Keratinocyte (primary cell): ENCODE results near the gene INPP5A. TPM values are rescaled to one million over a fixed set of nuclear protein-coding genes. Genes with fewer than 3 reads are reported as not detected.
A peak's percentile ranks its signal among the peaks of the same experiment; 100 is the strongest.

Source experiments
- DNase-seq: peaks from one replicate; pipeline ENCODE4 v3.0.0-alpha.2; 2011; ENCODE audit warnings: low read depth, missing footprints, low spot score
- FAIRE-seq: peaks from 2 replicates; lab custom pipeline; 2011; peaks lifted over from hg19 to GRCh38; lab: Jason Lieb, UNC
- H2AFZ ChIP-seq: 2 replicates; pipeline ENCODE4 v1.6.0; 2012; ENCODE audit warnings: low read length, control low read depth, inconsistent platforms; ENCODE audit not compliant: control insufficient read depth
- H3K27ac ChIP-seq: 2 replicates; pipeline ENCODE4 v1.5.1; 2011; ENCODE audit warnings: low read length; ENCODE audit not compliant: control insufficient read depth, insufficient read depth
- H3K27me3 ChIP-seq: 3 replicates; pipeline ENCODE4 v1.6.0; 2011; ENCODE audit warnings: low read length; ENCODE audit not compliant: control insufficient read depth, insufficient read depth; ENCODE audit errors: extremely low read depth
- H3K36me3 ChIP-seq, 2 experiments: 2 replicates in 1 of 2; 3 replicates in 1 of 2; pipeline ENCODE4 v1.5.1; 2011; ENCODE audit warnings: low read length in 2 of 2, mild to moderate bottlenecking in 1 of 2; ENCODE audit not compliant: control insufficient read depth in 2 of 2, insufficient read depth in 2 of 2; ENCODE audit errors: extremely low read depth in 1 of 2
- H3K4me1 ChIP-seq: 3 replicates; pipeline ENCODE4 v1.5.1; 2011; ENCODE audit warnings: low read length; ENCODE audit not compliant: control insufficient read depth, insufficient read depth; ENCODE audit errors: extremely low read depth
- H3K4me2 ChIP-seq: 3 replicates; pipeline ENCODE4 v1.6.0; 2011; ENCODE audit warnings: low read depth, low read length; ENCODE audit not compliant: control insufficient read depth, insufficient read depth; ENCODE audit errors: extremely low read depth
- H3K4me3 ChIP-seq, 3 experiments: fragments of 200-600 bp in 1 of 3; sonication (generic) in 1 of 3; 2 replicates in 2 of 3; 3 replicates in 1 of 3; pipeline ENCODE4 v1.5.1; 2011 to 2016; ENCODE audit warnings: low read length in 3 of 3, mild to moderate bottlenecking in 3 of 3, control low read depth in 2 of 3, inconsistent platforms in 1 of 3, low read depth in 1 of 3, mixed read lengths in 1 of 3, mixed run types in 1 of 3, moderate library complexity in 1 of 3; ENCODE audit not compliant: control insufficient read depth in 2 of 3, insufficient read depth in 2 of 3; ENCODE audit errors: extremely low read depth in 1 of 3
- H3K79me2 ChIP-seq: 2 replicates; pipeline ENCODE4 v1.6.0; 2012; ENCODE audit warnings: low read length; ENCODE audit not compliant: control insufficient read depth, insufficient read depth
- H3K9ac ChIP-seq: 3 replicates; pipeline ENCODE4 v1.6.0; 2011; ENCODE audit warnings: low read length; ENCODE audit not compliant: control insufficient read depth, insufficient read depth; ENCODE audit errors: extremely low read depth
- H3K9me1 ChIP-seq: 3 replicates; pipeline ENCODE4 v1.6.0; 2011; ENCODE audit warnings: low read length; ENCODE audit not compliant: control insufficient read depth, insufficient read depth; ENCODE audit errors: extremely low read depth
- H3K9me3 ChIP-seq: 2 replicates; pipeline ENCODE4 v1.5.1; 2012; ENCODE audit warnings: low read depth, low read length; ENCODE audit not compliant: control insufficient read depth
- H4K20me1 ChIP-seq: 3 replicates; pipeline ENCODE4 v1.6.0; 2011; ENCODE audit warnings: low read length; ENCODE audit not compliant: control insufficient read depth, insufficient read depth; ENCODE audit errors: extremely low read depth
- CTCF ChIP-seq, 3 experiments: IDR thresholded peaks in 1 of 3; conservative IDR thresholded peaks in 1 of 3; optimal IDR thresholded peaks in 1 of 3; 2 replicates in 2 of 3; 3 replicates in 1 of 3; pipeline versions ENCODE3 to v1.5.1; 2011; ENCODE audit warnings: low read length in 3 of 3, mild to moderate bottlenecking in 3 of 3, moderate library complexity in 2 of 3, control low read depth in 1 of 3, inconsistent platforms in 1 of 3; ENCODE audit not compliant: insufficient read depth in 2 of 3; ENCODE audit errors: extremely low read depth in 1 of 3
- EZH2 ChIP-seq: IDR thresholded peaks from one replicate; pipeline ENCODE4 v1.6.1; 2012; ENCODE audit warnings: inconsistent platforms, mild to moderate bottlenecking, low read length, moderate library complexity
- dilution Hi-C: fragments of 300-500 bp; cut with MboI; formaldehyde crosslinking; loops from one replicate; pipeline ENCODE4 v1.7.0; 2020; ENCODE audit warnings: low sequenced_read_pairs; ENCODE audit not compliant: extremely low pct_ligation_motif_present
- polyA plus RNA-seq, 5 experiments: library from polyadenylated mRNA; depleted of rRNA in 3 of 5; stranded (reverse) in 3 of 5; stranded (forward) in 1 of 5; unstranded in 1 of 5; fragments of >200 nt; gene quantifications; 1 replicate in 1 of 5; 2 replicates in 3 of 5; 3 replicates in 1 of 5; pipeline versions ENCODE4 v1.2.1 to v1.2.3, GENCODE V29; 2011 to 2012; ENCODE audit warnings: missing spikeins in 2 of 5, low read depth in 1 of 5, low replicate concordance in 1 of 5

Gene INPP5A
- polyA plus RNA-seq, 1 donor (not counting 4 experiments of a cell fraction or from before 2014, with no cell fraction given) = 11.2 TPM

- Histone ChIP-seq H3K9me3 (no peaks in the 10 kb centered on the region), H4K20me1 (no peaks in the 10 kb centered on the region), H3K4me2 (no peak overlapping the region), H3K4me3 (no peak overlapping the region), H3K9me1 (no peaks in the 10 kb centered on the region), H3K27ac (no peak overlapping the region), H2AFZ (no peak overlapping the region), H3K27me3 (no peaks in the 10 kb centered on the region), H3K9ac (no peak overlapping the region), H3K36me3 (no peaks in the 10 kb centered on the region), H3K4me1 (peaks cover 4% of the 10 kb centered on the region), H3K79me2 (no peaks in the 10 kb centered on the region)
- dilution Hi-C loops = no loop called here
- no peak for FAIRE-seq
- no peak for DNase-seq
- TF ChIP-seq CTCF (optimal IDR thresholded peaks at IDR 0.05 in 1 of 3, IDR thresholded peaks at IDR 0.05 in 1 of 3, conservative IDR thresholded peaks at IDR 0.05 in 1 of 3; ENCODE audit: extremely low read depth in 1 of 3, insufficient read depth in 2 of 3, low read length in 3 of 3) (no peak), EZH2 (no peak)
Measured at GRCh38 chr10:132643709-132644526, 106.3 kb downstream of the INPP5A start.

GRCh38 chr10:132644527-132645246, 107.1 kb downstream of the INPP5A start:
- no peak for FAIRE-seq
- Histone ChIP-seq H4K20me1 (no peaks in the 10 kb centered on the region), H3K4me1 (peaks cover 4% of the 10 kb centered on the region), H3K9me1 (no peaks in the 10 kb centered on the region), H3K27me3 (no peaks in the 10 kb centered on the region), H3K36me3 (no peaks in the 10 kb centered on the region), H2AFZ (peak overlapping the region; percentile 33), H3K27ac (no peak overlapping the region), H3K9me3 (no peaks in the 10 kb centered on the region), H3K9ac (no peak overlapping the region), H3K4me2 (peak overlapping the region; percentile 27), H3K4me3 (no peak overlapping the region), H3K79me2 (no peaks in the 10 kb centered on the region)
- no peak for TF ChIP-seq CTCF (optimal IDR thresholded peaks at IDR 0.05 in 1 of 3, IDR thresholded peaks at IDR 0.05 in 1 of 3, conservative IDR thresholded peaks at IDR 0.05 in 1 of 3; ENCODE audit: extremely low read depth in 1 of 3, insufficient read depth in 2 of 3, low read length in 3 of 3)
- TF ChIP-seq EZH2 = no peak
- DNase-seq = no peak
- dilution Hi-C loops = no loop called here
